IPS-NIHi11 (cell line): ENCODE results near the gene SLC43A1.
A peak's percentile ranks its signal among the peaks of the same experiment; 100 is the strongest.

Experiments
- DNase-seq: peaks from one replicate; pipeline ENCODE4 v3.0.0; 2012; ENCODE audit warnings: mixed read lengths, low spot score

SLC43A1 gene

GRCh38 chr11:57497303-57498247 lies 17.9 kb downstream of the SLC43A1 start:
- no peak for DNase-seq

GRCh38 chr11:57496109-57496820 lies 19.2 kb downstream of the SLC43A1 start:
- no peak for DNase-seq

- DNase-seq = peak; percentile 79
Measured at GRCh38 chr11:57493507-57494503, 21.7 kb downstream of the SLC43A1 start.

GRCh38 chr11:57491371-57492061 lies 24.0 kb downstream of the SLC43A1 start:
- DNase-seq = peak; percentile 80

GRCh38 chr11:57490456-57491248 lies 24.9 kb downstream of the SLC43A1 start:
- no peak for DNase-seq

GRCh38 chr11:57487920-57488659 lies 27.4 kb downstream of the SLC43A1 start:
- DNase-seq = no peak

- DNase-seq = no peak
Measured at GRCh38 chr11:57487021-57487778, 28.3 kb downstream of the SLC43A1 start.

- DNase-seq = no peak
Measured at GRCh38 chr11:57485217-57485990, 30.1 kb downstream of the SLC43A1 start.

- no peak for DNase-seq
Measured at GRCh38 chr11:57484141-57484710, 31.3 kb downstream of the SLC43A1 start.

GRCh38 chr11:57483562-57483918 lies 32.0 kb downstream of the SLC43A1 start:
- DNase-seq = no peak

GRCh38 chr11:57482782-57483561 lies 32.5 kb downstream of the SLC43A1 start:
- peak; percentile 92 for DNase-seq

GRCh38 chr11:57481915-57482781 lies 33.4 kb downstream of the SLC43A1 start:
- no peak for DNase-seq

GRCh38 chr11:57481315-57481714 lies 34.2 kb downstream of the SLC43A1 start:
- no peak for DNase-seq

GRCh38 chr11:57480409-57481137 lies 34.9 kb downstream of the SLC43A1 start:
- peak; percentile 79 for DNase-seq

- no peak for DNase-seq
Measured at GRCh38 chr11:57479911-57480310, 35.6 kb downstream of the SLC43A1 start.
